Keratinocyte (primary cell): Measurements from ENCODE around the gene SLC25A23. TPM values are rescaled to one million over a fixed set of nuclear protein-coding genes. Genes with fewer than 3 reads are reported as not detected.

Experiments used
- DNase-seq: peaks from one replicate; pipeline ENCODE4 v3.0.0-alpha.2; 2011; ENCODE audit warnings: low read depth, missing footprints, low spot score
- FAIRE-seq: peaks from 2 replicates; lab custom pipeline; 2011; peaks lifted over from hg19 to GRCh38; lab: Jason Lieb, UNC
- H2AFZ ChIP-seq: 2 replicates; pipeline ENCODE4 v1.6.0; 2012; ENCODE audit warnings: low read length, control low read depth, inconsistent platforms; ENCODE audit not compliant: control insufficient read depth
- H3K27ac ChIP-seq: 2 replicates; pipeline ENCODE4 v1.5.1; 2011; ENCODE audit warnings: low read length; ENCODE audit not compliant: control insufficient read depth, insufficient read depth
- H3K27me3 ChIP-seq: 3 replicates; pipeline ENCODE4 v1.6.0; 2011; ENCODE audit warnings: low read length; ENCODE audit not compliant: control insufficient read depth, insufficient read depth; ENCODE audit errors: extremely low read depth
- H3K36me3 ChIP-seq, 2 experiments: 2 replicates in 1 of 2; 3 replicates in 1 of 2; pipeline ENCODE4 v1.5.1; 2011; ENCODE audit warnings: low read length in 2 of 2, mild to moderate bottlenecking in 1 of 2; ENCODE audit not compliant: control insufficient read depth in 2 of 2, insufficient read depth in 2 of 2; ENCODE audit errors: extremely low read depth in 1 of 2
- H3K4me1 ChIP-seq: 3 replicates; pipeline ENCODE4 v1.5.1; 2011; ENCODE audit warnings: low read length; ENCODE audit not compliant: control insufficient read depth, insufficient read depth; ENCODE audit errors: extremely low read depth
- H3K4me2 ChIP-seq: 3 replicates; pipeline ENCODE4 v1.6.0; 2011; ENCODE audit warnings: low read depth, low read length; ENCODE audit not compliant: control insufficient read depth, insufficient read depth; ENCODE audit errors: extremely low read depth
- H3K4me3 ChIP-seq, 3 experiments: fragments of 200-600 bp in 1 of 3; sonication (generic) in 1 of 3; 2 replicates in 2 of 3; 3 replicates in 1 of 3; pipeline ENCODE4 v1.5.1; 2011 to 2016; ENCODE audit warnings: low read length in 3 of 3, mild to moderate bottlenecking in 3 of 3, control low read depth in 2 of 3, inconsistent platforms in 1 of 3, low read depth in 1 of 3, mixed read lengths in 1 of 3, mixed run types in 1 of 3, moderate library complexity in 1 of 3; ENCODE audit not compliant: control insufficient read depth in 2 of 3, insufficient read depth in 2 of 3; ENCODE audit errors: extremely low read depth in 1 of 3
- H3K79me2 ChIP-seq: 2 replicates; pipeline ENCODE4 v1.6.0; 2012; ENCODE audit warnings: low read length; ENCODE audit not compliant: control insufficient read depth, insufficient read depth
- H3K9ac ChIP-seq: 3 replicates; pipeline ENCODE4 v1.6.0; 2011; ENCODE audit warnings: low read length; ENCODE audit not compliant: control insufficient read depth, insufficient read depth; ENCODE audit errors: extremely low read depth
- H3K9me1 ChIP-seq: 3 replicates; pipeline ENCODE4 v1.6.0; 2011; ENCODE audit warnings: low read length; ENCODE audit not compliant: control insufficient read depth, insufficient read depth; ENCODE audit errors: extremely low read depth
- H3K9me3 ChIP-seq: 2 replicates; pipeline ENCODE4 v1.5.1; 2012; ENCODE audit warnings: low read depth, low read length; ENCODE audit not compliant: control insufficient read depth
- H4K20me1 ChIP-seq: 3 replicates; pipeline ENCODE4 v1.6.0; 2011; ENCODE audit warnings: low read length; ENCODE audit not compliant: control insufficient read depth, insufficient read depth; ENCODE audit errors: extremely low read depth
- EZH2 ChIP-seq: IDR thresholded peaks from one replicate; pipeline ENCODE4 v1.6.1; 2012; ENCODE audit warnings: inconsistent platforms, mild to moderate bottlenecking, low read length, moderate library complexity
- dilution Hi-C: fragments of 300-500 bp; cut with MboI; formaldehyde crosslinking; loops from one replicate; pipeline ENCODE4 v1.7.0; 2020; ENCODE audit warnings: low sequenced_read_pairs; ENCODE audit not compliant: extremely low pct_ligation_motif_present
- polyA plus RNA-seq, 5 experiments: library from polyadenylated mRNA; depleted of rRNA in 3 of 5; stranded (reverse) in 3 of 5; stranded (forward) in 1 of 5; unstranded in 1 of 5; fragments of >200 nt; gene quantifications; 1 replicate in 1 of 5; 2 replicates in 3 of 5; 3 replicates in 1 of 5; pipeline versions ENCODE4 v1.2.1 to v1.2.3, GENCODE V29; 2011 to 2012; ENCODE audit warnings: missing spikeins in 2 of 5, low read depth in 1 of 5, low replicate concordance in 1 of 5
- TF ChIP-seq, protein P1 (sequence below), 3 experiments: IDR thresholded peaks in 1 of 3; conservative IDR thresholded peaks in 1 of 3; optimal IDR thresholded peaks in 1 of 3; 2 replicates in 2 of 3; 3 replicates in 1 of 3; pipeline versions ENCODE3 to v1.5.1; 2011; ENCODE audit warnings: low read length in 3 of 3, mild to moderate bottlenecking in 3 of 3, moderate library complexity in 2 of 3, control low read depth in 1 of 3, inconsistent platforms in 1 of 3; ENCODE audit not compliant: insufficient read depth in 2 of 3; ENCODE audit errors: extremely low read depth in 1 of 3

Gene SLC25A23
- polyA plus RNA-seq, 1 donor (not counting 4 experiments of a cell fraction or from before 2014, with no cell fraction given), result 6.4 TPM

GRCh38 chr19:6484831-6485230 lies 25.2 kb upstream of the SLC25A23 start:
- FAIRE-seq (no peak), DNase-seq (no peak)
- dilution Hi-C loops, result no loop called here
- H3K4me2 ChIP-seq, result no peak overlapping the region
- H3K79me2 ChIP-seq, result no peaks in the 10 kb centered on the region
- no peaks in the 10 kb centered on the region for H3K4me1 ChIP-seq
- no peak overlapping the region for H3K9ac ChIP-seq
- H3K36me3 ChIP-seq, result no peaks in the 10 kb centered on the region
- no peaks in the 10 kb centered on the region for H3K9me3 ChIP-seq
- H4K20me1 ChIP-seq, result no peaks in the 10 kb centered on the region
- no peak overlapping the region for H2AFZ ChIP-seq
- TF ChIP-seq, protein P1, sequence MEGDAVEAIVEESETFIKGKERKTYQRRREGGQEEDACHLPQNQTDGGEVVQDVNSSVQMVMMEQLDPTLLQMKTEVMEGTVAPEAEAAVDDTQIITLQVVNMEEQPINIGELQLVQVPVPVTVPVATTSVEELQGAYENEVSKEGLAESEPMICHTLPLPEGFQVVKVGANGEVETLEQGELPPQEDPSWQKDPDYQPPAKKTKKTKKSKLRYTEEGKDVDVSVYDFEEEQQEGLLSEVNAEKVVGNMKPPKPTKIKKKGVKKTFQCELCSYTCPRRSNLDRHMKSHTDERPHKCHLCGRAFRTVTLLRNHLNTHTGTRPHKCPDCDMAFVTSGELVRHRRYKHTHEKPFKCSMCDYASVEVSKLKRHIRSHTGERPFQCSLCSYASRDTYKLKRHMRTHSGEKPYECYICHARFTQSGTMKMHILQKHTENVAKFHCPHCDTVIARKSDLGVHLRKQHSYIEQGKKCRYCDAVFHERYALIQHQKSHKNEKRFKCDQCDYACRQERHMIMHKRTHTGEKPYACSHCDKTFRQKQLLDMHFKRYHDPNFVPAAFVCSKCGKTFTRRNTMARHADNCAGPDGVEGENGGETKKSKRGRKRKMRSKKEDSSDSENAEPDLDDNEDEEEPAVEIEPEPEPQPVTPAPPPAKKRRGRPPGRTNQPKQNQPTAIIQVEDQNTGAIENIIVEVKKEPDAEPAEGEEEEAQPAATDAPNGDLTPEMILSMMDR (optimal IDR thresholded peaks at IDR 0.05 in 1 of 3, IDR thresholded peaks at IDR 0.05 in 1 of 3, conservative IDR thresholded peaks at IDR 0.05 in 1 of 3; ENCODE audit: extremely low read depth in 1 of 3, insufficient read depth in 2 of 3, low read length in 3 of 3), result no peak
- TF ChIP-seq EZH2, result no peak
- H3K27me3 ChIP-seq, result no peaks in the 10 kb centered on the region
- H3K9me1 ChIP-seq, result no peaks in the 10 kb centered on the region
- no peak overlapping the region for H3K4me3 ChIP-seq
- H3K27ac ChIP-seq, result no peak overlapping the region

DNA sequence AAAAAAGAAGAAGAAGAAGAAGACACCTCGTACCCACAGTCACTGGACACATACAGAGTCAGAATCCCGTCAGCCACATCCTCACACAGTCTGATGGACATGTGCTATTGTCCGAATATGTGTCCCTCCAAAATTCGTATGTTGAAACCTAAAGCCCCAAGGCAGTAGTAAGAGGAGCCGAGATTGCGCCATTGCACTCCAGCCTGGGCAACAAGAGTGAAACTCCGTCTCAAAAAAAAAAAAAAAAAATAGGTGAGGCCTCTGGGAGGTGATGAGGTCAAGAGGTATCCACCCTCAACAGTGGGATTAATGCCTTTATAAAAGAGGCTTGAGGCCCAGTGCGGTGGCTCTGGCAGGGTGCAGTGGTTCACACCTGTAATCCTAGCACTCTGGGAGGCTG lies 24.6 kb upstream of the SLC25A23 start:
- Histone ChIP-seq H3K79me2 (no peaks in the 10 kb centered on the region), H3K27ac (no peak overlapping the region), H2AFZ (no peak overlapping the region), H3K4me1 (no peaks in the 10 kb centered on the region), H3K27me3 (no peaks in the 10 kb centered on the region), H3K9ac (no peak overlapping the region), H3K9me1 (no peaks in the 10 kb centered on the region), H3K4me3 (no peak overlapping the region), H4K20me1 (no peaks in the 10 kb centered on the region), H3K4me2 (no peak overlapping the region), H3K36me3 (no peaks in the 10 kb centered on the region), H3K9me3 (no peaks in the 10 kb centered on the region)
- no peak for DNase-seq
- TF ChIP-seq, protein P1 (optimal IDR thresholded peaks at IDR 0.05 in 1 of 3, IDR thresholded peaks at IDR 0.05 in 1 of 3, conservative IDR thresholded peaks at IDR 0.05 in 1 of 3; ENCODE audit: extremely low read depth in 1 of 3, insufficient read depth in 2 of 3, low read length in 3 of 3), result no peak
- dilution Hi-C loops, result no loop called here
- FAIRE-seq, result no peak
